GM12874 (cell line): Measurements from ENCODE around the gene TFIP11.

Experiments used
- TF ChIP-seq, protein P1 (sequence below): IDR thresholded peaks from 2 replicates; pipeline ENCODE4 v1.5.1; 2011; ENCODE audit warnings: low read depth, mild to moderate bottlenecking, control low read depth, low read length, moderate library complexity; ENCODE audit not compliant: insufficient read depth

TFIP11 gene

DNA sequence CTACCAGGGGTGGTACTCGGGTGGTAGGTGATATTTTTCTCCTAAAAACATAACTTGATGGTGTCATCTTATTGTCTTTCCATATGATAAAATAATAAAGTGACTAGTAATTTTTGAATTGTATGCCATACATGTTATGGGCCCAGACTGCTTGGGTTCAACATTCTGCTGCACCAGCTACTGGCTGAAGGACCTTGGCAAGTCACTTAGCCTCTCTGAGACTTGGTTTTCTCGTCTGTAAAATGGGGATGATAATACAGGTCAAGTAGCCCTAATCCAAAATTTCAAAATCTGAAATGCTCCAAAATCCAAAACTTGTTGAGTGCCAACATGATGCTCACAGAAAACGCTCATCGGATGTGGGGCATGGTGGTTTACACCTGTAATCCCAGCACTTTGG, 35.6 kb upstream of the TFIP11 start:
- TF ChIP-seq, protein P1, sequence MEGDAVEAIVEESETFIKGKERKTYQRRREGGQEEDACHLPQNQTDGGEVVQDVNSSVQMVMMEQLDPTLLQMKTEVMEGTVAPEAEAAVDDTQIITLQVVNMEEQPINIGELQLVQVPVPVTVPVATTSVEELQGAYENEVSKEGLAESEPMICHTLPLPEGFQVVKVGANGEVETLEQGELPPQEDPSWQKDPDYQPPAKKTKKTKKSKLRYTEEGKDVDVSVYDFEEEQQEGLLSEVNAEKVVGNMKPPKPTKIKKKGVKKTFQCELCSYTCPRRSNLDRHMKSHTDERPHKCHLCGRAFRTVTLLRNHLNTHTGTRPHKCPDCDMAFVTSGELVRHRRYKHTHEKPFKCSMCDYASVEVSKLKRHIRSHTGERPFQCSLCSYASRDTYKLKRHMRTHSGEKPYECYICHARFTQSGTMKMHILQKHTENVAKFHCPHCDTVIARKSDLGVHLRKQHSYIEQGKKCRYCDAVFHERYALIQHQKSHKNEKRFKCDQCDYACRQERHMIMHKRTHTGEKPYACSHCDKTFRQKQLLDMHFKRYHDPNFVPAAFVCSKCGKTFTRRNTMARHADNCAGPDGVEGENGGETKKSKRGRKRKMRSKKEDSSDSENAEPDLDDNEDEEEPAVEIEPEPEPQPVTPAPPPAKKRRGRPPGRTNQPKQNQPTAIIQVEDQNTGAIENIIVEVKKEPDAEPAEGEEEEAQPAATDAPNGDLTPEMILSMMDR = no peak

GRCh38 chr22:26547426-26547825, 35.2 kb upstream of the TFIP11 start:
- TF ChIP-seq, protein P1 = no peak

DNA sequence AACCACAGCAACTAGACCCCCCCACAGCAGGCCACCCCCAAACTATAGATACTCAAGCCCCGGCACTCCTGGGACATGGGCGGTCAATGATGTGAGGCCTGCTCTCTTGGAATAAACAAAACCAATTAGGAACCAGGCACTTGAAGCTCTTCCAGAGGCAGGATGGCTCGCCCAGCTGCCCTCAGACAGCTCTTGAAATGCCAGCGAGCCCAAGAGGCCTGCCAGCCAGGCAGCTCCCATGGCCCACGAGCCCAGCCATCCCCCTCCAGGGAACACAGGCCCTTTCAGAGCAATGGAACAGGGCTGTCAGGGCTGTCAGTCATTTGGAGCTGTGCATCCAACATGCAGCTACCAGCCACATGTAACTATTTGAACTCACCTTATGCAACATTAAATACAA, 34.0 kb upstream of the TFIP11 start:
- TF ChIP-seq, protein P1 = no peak

DNA sequence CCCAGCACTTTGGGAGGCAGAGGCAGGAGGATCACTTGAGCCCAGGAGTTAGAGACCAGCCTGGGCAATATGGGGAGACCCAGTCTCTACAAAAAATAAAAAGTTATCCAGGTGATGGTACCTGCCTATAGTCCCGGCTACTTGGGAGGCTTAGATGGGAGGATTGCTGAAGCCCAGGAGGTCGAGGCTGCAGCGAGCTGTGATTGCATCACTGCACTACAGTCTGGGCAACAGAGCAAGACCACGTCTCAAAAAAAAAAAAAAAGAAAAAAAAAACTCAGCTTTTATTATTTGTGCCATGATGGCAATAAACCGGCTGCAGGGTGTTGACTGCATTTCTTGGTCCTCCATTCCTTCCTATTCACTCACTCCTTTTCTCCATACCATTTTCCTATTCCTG, 33.6 kb upstream of the TFIP11 start:
- TF ChIP-seq, protein P1 = no peak

- TF ChIP-seq, protein P1 = no peak
Observed at GRCh38 chr22:26545385-26545784, 33.1 kb upstream of the TFIP11 start.

- TF ChIP-seq, protein P1 = no peak
Observed at GRCh38 chr22:26544489-26544888, 32.2 kb upstream of the TFIP11 start.

GRCh38 chr22:26542831-26543230, 30.6 kb upstream of the TFIP11 start:
- TF ChIP-seq, protein P1 = no peak
